ENCODE measurements around the gene KRTAP10-2. TPM values are rescaled to one million over a fixed set of nuclear protein-coding genes. Genes with fewer than 3 reads are reported as not detected.
"Not testable (repeated sequence)": the region's sequence is repeated elsewhere in the genome, so short reads cannot be mapped to it uniquely, and the experiment has no call there.

The KRTAP10-2 gene
- not detected for polyA plus RNA-seq (2013, experiment 1 of 2; ENCODE audit: insufficient read length)
- not detected for polyA plus RNA-seq (2013, experiment 2 of 2; ENCODE audit: insufficient read length)

- no peak for DNase-seq
Observed at GRCh38 chr21:44551340-44551961, at the start of gene KRTAP10-2. TSS of gene KRTAP10-2 (minus strand) at chr21:44551505. CDS start at chr21:44551458, 47 bp downstream.

GRCh38 chr21:44601091-44601490 is 49.8 kb upstream of the KRTAP10-2 start:
- not testable (repeated sequence) for DNase-seq

GRCh38 chr21:44600118-44600978 is 49.0 kb upstream of the KRTAP10-2 start, which contains the start of gene KRTAP10-7:
TSS of gene KRTAP10-7 (plus strand) at chr21:44600597. CDS start at chr21:44600622, 25 bp downstream.
- DNase-seq: not testable (repeated sequence)

- DNase-seq: no peak
Observed at GRCh38 chr21:44599264-44600029, 48.1 kb upstream of the KRTAP10-2 start.

GRCh38 chr21:44598061-44598460 is 46.8 kb upstream of the KRTAP10-2 start:
- DNase-seq: no peak

- DNase-seq: no peak
Observed at GRCh38 chr21:44596068-44596725, 44.9 kb upstream of the KRTAP10-2 start.

GRCh38 chr21:44595524-44595923 is 44.2 kb upstream of the KRTAP10-2 start:
- DNase-seq: no peak

- no peak for DNase-seq
Observed at GRCh38 chr21:44594406-44594916, 43.2 kb upstream of the KRTAP10-2 start.

GRCh38 chr21:44593598-44594405 is 42.5 kb upstream of the KRTAP10-2 start:
- DNase-seq: no peak

GRCh38 chr21:44592446-44593311 is 41.4 kb upstream of the KRTAP10-2 start, which contains the start of gene KRTAP10-6:
TSS of gene KRTAP10-6 (minus strand) at chr21:44592505. CDS start at chr21:44592484, 21 bp downstream.
- DNase-seq: no peak

- DNase-seq: not testable (repeated sequence)
Observed at GRCh38 chr21:44591801-44592130, 40.5 kb upstream of the KRTAP10-2 start.

GRCh38 chr21:44590897-44591800 is 39.8 kb upstream of the KRTAP10-2 start:
- not testable (repeated sequence) for DNase-seq

GRCh38 chr21:44590311-44590721 is 39.0 kb upstream of the KRTAP10-2 start:
- DNase-seq: no peak

GRCh38 chr21:44589586-44590305 is 38.4 kb upstream of the KRTAP10-2 start:
- no peak for DNase-seq

- DNase-seq: no peak
Observed at GRCh38 chr21:44589094-44589493, 37.8 kb upstream of the KRTAP10-2 start.

GRCh38 chr21:44585892-44586291 is 34.6 kb upstream of the KRTAP10-2 start:
- DNase-seq: no peak

- DNase-seq: no peak
Observed at GRCh38 chr21:44583800-44584147, 32.5 kb upstream of the KRTAP10-2 start.

GRCh38 chr21:44583089-44583799 is 31.9 kb upstream of the KRTAP10-2 start:
- peak; percentile 2 for DNase-seq

All from fibroblast of skin of scalp (primary cell).